AG09309 (cell line): ENCODE data around the gene KIAA0319L.

Source experiments
- DNase-seq: peaks from one replicate; pipeline ENCODE4 v3.0.0-alpha.2; 2010; ENCODE audit warnings: low read depth
- H3K4me3 ChIP-seq: 2 replicates; pipeline ENCODE4 v1.5.1; 2011; ENCODE audit warnings: mild to moderate bottlenecking, low read depth, low read length, moderate library complexity; ENCODE audit not compliant: control insufficient read depth
- CTCF ChIP-seq: IDR thresholded peaks from 2 replicates; pipeline ENCODE4 v1.5.1; 2011; ENCODE audit warnings: mild to moderate bottlenecking, low read depth, low read length, inconsistent platforms; ENCODE audit not compliant: insufficient read depth, control insufficient read depth; ENCODE audit errors: missing control alignments

KIAA0319L gene

GRCh38 chr1:35537806-35538205 lies 19.4 kb downstream of the KIAA0319L start:
- no peak overlapping the region for H3K4me3 ChIP-seq
- TF ChIP-seq CTCF, result no peak
- DNase-seq, result no peak

- DNase-seq, result no peak
- H3K4me3 ChIP-seq, result no peak overlapping the region
- no peak for TF ChIP-seq CTCF
Measured at GRCh38 chr1:35536556-35537162, 20.5 kb downstream of the KIAA0319L start.

GRCh38 chr1:35535243-35535642 lies 22.0 kb downstream of the KIAA0319L start:
- no peak for DNase-seq
- TF ChIP-seq CTCF, result no peak
- no peak overlapping the region for H3K4me3 ChIP-seq

GRCh38 chr1:35533586-35533985 lies 23.6 kb downstream of the KIAA0319L start:
- no peak for TF ChIP-seq CTCF
- no peak overlapping the region for H3K4me3 ChIP-seq
- no peak for DNase-seq

- no peak for TF ChIP-seq CTCF
- no peak for DNase-seq
- H3K4me3 ChIP-seq, result no peak overlapping the region
Measured at GRCh38 chr1:35532497-35533223, 24.5 kb downstream of the KIAA0319L start.

- H3K4me3 ChIP-seq, result no peak overlapping the region
- no peak for TF ChIP-seq CTCF
- DNase-seq, result no peak
Measured at GRCh38 chr1:35531368-35531767, 25.8 kb downstream of the KIAA0319L start.

GRCh38 chr1:35530946-35531345 lies 26.3 kb downstream of the KIAA0319L start:
- H3K4me3 ChIP-seq, result no peak overlapping the region
- no peak for TF ChIP-seq CTCF
- DNase-seq, result no peak
